GM21825 (cell line): ENCODE results near the gene PRKAG2.

ENCODE experiments used
- ATAC-seq: cut with Tn5 transposase; IDR thresholded peaks from one replicate; pipeline ENCODE4 v1.9.1; 2021; ENCODE audit warnings: mild to moderate bottlenecking, moderate library complexity; ENCODE audit not compliant: unreplicated experiment

The PRKAG2 gene

GRCh38 chr7:151732834-151733592, 143.9 kb downstream of the PRKAG2 start:
- ATAC-seq, result no peak

- no peak for ATAC-seq
Measured at GRCh38 chr7:151732292-151732691, 144.6 kb downstream of the PRKAG2 start.

- ATAC-seq, result no peak
Measured at GRCh38 chr7:151731022-151731441, 145.9 kb downstream of the PRKAG2 start.

- ATAC-seq, result no peak
Measured at GRCh38 chr7:151730591-151730990, 146.3 kb downstream of the PRKAG2 start.

GRCh38 chr7:151729521-151729921, 147.4 kb downstream of the PRKAG2 start:
- ATAC-seq, result no peak

- no peak for ATAC-seq
Measured at GRCh38 chr7:151728746-151729145, 148.2 kb downstream of the PRKAG2 start.

- no peak for ATAC-seq
Measured at GRCh38 chr7:151728286-151728660, 148.6 kb downstream of the PRKAG2 start.

GRCh38 chr7:151727579-151728285, 149.2 kb downstream of the PRKAG2 start:
- peak; percentile 68 for ATAC-seq

GRCh38 chr7:151726652-151727578, 150.0 kb downstream of the PRKAG2 start:
- ATAC-seq, result no peak

GRCh38 chr7:151725844-151726651, 150.9 kb downstream of the PRKAG2 start:
- no peak for ATAC-seq

GRCh38 chr7:151724920-151725584, 151.9 kb downstream of the PRKAG2 start:
- no peak for ATAC-seq

- no peak for ATAC-seq
Measured at GRCh38 chr7:151724250-151724915, 152.5 kb downstream of the PRKAG2 start.

GRCh38 chr7:151723321-151723720, 153.6 kb downstream of the PRKAG2 start:
- no peak for ATAC-seq

- ATAC-seq, result no peak
Measured at GRCh38 chr7:151722533-151722932, 154.4 kb downstream of the PRKAG2 start.

GRCh38 chr7:151721694-151722093, 155.2 kb downstream of the PRKAG2 start:
- no peak for ATAC-seq

- ATAC-seq, result no peak
Measured at GRCh38 chr7:151721236-151721635, 155.7 kb downstream of the PRKAG2 start.

GRCh38 chr7:151720280-151720679, 156.6 kb downstream of the PRKAG2 start:
- no peak for ATAC-seq

- ATAC-seq, result no peak
Measured at GRCh38 chr7:151719897-151720242, 157.0 kb downstream of the PRKAG2 start.
